ENCODE measurements around the gene CACNA1S.

Gene CACNA1S

DNA sequence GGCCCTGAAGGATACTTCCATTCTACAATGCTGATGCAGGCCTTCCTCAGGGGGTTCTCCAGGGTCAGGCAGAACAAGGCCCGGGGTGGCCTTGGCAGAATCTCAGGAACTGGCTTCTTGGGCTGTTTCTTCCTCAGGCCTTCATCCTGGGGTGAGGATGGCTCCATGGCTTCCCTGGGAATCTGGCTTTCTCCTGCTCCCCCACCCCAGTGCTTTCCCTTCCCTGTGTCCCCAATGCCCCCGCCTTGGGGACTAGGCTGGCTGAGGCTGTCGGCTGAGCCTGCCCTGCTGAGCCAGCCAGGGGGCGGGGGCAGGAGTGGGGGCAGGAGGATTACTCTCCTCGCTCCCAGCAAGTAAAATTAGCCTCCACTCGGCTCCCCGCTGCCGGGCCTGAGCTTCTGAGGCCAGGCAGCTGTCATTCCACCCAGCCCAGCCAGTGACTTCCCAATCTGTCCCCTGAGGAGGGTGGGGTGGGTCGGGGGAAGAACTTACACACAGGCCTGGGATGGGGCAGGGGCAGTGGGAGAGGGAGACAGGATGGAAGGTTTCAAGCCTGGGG is at the start of gene CACNA1S:
TSS of gene CACNA1S (minus strand) at position 254 of the 559 bp plus-strand sequence. CDS start at position 167, 87 bp downstream.
- no peak for DNase-seq (ENCODE audit: low spot score)

DNA sequence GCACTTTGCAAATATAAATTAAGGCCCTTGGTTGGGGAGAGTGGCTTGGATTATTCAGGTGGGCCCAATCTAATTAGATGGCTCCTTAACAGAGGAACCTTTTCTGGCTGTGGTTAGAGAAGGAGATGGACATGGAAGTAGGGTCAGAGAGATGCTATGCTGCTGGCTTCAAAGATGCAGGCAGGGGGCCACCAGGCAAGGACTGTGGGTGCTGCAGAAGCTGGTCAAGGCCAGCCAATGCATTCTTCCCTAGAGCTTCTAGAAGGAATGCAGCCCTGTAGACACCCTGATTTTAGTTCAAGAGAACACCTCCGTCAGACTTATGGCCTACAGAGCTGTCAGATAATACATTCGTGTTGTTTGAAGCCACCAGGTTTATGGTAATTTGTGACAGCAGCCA is 45.7 kb upstream of the CACNA1S start:
- DNase-seq (ENCODE audit: low spot score) = no peak

DNA sequence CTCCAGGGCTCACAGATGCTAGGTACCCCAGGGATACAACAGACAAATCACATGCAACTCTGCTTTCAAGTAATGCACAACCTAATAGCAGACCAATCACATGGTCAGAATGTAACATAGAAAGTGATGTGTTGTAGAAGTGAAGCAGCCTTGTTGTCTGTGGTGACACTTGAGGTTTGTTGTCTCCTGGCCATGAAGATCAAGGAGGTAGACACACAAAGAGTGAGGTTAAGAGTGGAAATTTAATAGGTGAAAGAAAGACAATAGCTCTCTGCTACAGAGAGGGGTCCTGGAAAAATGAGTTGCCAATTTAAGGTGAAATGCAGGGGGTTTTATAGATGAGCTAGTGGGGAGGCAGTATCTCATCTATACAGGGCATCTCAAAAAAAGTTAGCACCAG is 44.6 kb upstream of the CACNA1S start:
- DNase-seq (ENCODE audit: low spot score) = no peak

DNA sequence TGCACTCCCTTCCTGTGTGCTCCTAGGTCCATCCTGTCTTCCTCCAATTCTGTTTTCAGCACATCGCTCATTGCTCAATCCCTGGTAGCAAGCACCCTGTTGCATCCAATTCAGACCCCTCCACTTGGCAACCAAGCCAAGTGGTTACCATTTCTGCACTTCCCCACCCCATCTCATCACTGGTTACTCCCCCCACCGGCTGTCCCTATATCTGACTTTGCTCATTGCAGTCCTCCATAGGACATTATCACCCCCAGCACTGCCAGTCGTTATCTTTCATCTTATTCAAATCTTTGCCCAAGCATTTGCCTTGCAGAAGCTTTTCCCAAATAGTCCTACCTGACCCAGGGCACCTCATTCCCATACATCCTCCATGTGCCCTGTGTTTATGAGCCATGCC is 44.1 kb upstream of the CACNA1S start:
- no peak for DNase-seq (ENCODE audit: low spot score)

DNA sequence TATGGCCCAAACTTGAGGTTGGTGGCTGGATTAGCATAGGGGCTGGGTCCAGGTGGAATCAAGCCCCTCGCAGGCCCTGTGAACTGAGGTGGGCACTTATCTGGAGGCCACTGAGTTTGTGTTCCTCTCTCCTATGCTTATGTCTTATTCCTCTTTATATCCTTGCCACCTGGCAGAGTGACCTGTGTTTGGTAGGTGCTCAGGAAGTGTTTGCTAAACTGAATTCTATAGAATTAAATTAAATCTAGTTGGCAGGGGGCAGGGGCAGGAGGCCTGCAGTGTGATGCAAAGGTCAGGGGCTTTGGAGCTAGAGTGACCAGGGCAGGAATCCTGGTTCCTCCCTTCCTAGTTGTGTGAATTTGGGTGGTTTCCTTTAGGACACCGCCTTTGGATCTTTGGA is 43.1 kb upstream of the CACNA1S start:
- DNase-seq (ENCODE audit: low spot score) = no peak

DNA sequence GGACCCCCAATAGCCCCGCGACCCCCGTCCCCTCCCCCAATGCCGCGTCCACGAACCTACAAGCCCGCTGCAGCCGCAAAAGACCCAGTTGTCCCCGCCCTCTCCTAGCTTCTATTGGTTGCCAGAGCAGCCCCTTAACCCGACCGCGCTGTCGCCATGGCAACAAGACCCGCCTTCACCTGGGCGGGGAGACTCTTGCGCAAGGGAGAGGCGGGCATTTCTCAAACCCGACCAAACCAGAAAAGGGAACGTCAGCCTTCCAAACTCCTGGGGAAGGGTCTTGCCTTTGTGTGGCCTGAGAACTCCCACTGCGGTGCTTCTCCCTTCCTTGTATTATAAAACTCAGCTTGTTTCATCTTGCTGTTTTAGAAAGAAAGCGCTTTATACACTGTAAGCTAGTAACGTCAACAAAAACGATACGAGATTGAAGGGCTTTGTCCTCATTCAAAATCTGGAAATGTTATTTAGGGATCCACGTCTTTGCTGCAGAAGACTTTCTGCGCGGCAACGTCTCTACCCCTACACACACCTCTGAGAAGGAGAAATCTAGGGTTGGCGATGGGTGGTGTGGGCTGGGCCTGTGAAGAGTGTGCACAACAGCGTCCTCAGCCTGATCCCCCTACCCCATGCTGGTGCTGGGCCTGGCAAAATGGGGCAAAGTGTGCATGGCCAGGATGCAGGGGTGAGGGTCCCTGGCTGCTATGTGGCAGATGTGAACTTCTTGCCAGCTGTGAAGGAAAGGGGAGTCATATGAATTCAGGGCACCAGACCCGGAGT is 42.4 kb upstream of the CACNA1S start, which contains the start of gene TMEM9:
TSS of gene TMEM9 (minus strand) at position 86 of the 777 bp plus-strand sequence. CDS start 551 bp downstream, outside the sequence.
- DNase-seq (ENCODE audit: low spot score) = peak; percentile 95

DNA sequence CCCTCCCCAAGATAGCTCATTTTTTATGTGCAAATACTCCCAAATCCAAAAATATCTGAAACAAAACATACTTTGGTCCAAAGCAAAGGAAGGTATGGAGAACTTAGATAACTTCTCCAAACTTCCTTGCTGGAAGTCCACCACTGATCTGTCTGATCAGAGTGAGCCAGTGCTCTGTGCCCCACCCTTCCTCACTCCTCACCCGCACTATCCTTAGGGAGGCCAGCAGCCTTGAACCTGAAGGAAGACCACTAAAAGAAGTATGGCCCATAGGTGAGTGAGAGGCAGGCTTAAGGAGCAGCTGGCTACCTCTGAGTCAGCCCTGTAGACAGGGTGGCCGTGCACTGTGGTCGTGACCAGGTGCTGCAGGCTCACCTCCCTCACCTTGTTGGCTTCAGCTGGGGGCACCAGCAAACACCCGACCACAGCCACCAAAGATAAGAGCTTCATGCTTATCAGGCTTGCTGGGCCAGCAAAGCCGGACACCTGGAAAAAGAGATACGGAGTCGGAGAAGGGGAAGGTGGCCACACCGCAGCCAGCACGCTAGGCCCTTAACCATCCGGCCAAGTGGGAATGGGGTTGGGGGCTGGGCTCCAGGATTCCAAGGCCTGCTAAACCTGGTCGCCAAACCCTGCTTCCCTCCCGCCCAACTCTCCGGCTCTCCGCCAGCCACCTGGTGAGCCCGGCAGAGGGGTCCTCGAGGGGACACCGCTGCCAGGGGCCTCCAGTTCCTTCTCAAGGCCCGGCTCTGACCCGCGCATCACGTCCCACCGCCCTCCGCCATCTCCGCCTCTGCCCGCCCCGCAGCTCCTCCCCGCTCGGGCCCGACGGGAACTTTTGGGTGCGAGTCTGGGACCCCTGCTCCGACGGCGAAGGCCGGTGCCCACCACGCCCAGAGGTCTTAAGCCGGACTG is 41.5 kb upstream of the CACNA1S start:
- DNase-seq (ENCODE audit: low spot score) = no peak

DNA sequence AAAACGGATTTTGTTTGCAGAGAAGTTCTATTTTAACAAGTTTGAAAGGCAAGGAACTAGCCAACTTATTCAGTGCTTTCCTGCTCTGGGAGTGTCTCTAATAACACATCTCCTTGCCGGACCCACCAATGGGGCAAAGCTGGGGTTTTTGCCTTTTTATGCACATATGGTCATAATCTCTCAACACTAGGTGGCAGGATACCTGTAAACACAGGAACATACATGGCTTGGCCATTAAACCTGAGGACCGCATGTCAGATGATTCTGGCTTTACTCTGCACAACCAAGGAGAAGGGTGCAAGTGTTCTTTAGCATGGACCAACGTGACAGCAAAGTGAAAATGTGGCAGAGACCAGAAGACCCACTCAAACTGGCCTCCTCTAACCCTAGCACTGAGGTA is 37.2 kb upstream of the CACNA1S start:
- DNase-seq (ENCODE audit: low spot score) = peak; percentile 57

DNA sequence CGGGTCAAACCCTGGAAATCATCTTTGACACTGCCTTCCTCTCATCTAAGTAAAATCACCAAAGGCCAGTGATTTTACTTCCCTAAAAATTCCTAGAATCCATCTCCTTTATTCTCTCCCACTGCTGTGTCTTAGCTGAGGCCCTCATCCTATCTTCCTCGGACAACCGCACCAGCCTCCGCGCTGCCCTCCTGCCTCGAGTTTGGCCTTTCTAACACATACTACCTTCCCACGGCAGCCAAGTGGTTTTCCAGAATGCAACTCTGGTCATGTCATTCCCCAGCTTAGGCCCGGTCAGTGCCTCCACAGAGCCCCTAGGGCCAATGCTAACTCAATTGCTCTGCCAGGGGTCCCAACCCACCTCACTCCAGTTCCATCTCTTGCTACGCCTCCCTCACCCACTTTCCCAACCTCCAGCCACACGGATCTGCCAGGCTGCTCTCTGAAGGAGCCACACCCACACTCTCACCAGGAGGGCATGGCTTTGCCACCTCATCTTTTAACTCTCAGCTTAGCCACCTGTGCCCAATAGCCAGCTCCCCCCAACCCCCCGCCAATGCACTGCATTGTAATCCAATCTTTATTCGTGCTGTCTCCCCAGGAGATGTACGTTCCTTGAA is 35.3 kb upstream of the CACNA1S start:
- DNase-seq (ENCODE audit: low spot score) = no peak

DNA sequence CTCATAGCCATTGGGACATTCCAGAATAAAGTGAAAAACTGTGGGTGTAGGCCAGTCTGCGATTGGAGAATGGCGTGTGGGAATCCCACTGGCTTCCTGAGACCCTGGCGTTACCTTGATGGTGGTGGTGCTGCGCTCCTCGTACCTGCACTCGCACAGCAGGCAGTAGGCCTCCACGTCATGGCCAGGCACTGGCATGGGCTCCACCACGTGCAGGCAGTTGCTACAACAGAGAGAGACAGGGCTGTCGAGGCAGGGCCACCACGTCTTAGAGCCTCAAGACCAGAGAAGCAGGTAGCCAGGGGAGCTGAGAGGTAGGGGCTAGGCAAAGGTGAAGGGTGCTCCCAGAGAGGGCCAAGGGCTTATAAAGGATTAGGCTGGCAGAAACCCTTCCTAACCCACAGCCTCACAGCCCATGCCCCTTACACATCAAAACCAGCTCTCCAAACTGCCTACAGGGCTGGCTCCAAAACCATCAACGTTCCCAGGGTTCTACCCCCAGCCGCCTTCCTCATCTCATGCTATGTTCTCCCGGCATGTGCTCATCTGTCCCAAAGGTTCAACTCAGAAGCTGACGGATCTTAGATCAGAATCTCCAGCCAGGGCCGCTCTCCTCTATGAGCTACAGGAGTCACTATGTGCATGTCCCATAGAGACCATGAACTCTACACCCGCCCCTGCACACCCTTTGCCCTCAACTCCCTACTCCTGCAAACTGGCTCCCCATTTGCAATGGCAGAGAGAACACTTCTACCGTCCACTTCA is 34.6 kb upstream of the CACNA1S start:
- no peak for DNase-seq (ENCODE audit: low spot score)

DNA sequence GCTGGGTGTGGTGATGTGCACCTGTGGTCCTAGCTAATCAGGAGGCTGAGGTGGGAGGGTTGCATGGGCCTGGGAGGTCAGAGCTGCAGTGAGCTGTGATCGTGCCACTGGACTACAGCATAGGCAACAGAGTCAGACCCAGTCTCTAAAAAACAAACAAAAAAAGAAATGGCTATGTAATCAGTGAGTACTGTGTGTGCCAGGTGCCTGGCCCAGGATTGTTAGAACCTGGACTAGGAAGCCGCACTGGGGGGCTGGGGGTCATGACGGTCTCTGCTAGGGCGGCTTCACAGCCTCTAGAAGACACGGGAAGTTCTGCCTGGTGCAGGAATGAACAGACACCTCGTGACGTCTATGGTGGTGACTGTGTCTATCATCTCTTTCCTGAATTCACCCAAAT is 33.6 kb upstream of the CACNA1S start:
- DNase-seq (ENCODE audit: low spot score) = no peak

DNA sequence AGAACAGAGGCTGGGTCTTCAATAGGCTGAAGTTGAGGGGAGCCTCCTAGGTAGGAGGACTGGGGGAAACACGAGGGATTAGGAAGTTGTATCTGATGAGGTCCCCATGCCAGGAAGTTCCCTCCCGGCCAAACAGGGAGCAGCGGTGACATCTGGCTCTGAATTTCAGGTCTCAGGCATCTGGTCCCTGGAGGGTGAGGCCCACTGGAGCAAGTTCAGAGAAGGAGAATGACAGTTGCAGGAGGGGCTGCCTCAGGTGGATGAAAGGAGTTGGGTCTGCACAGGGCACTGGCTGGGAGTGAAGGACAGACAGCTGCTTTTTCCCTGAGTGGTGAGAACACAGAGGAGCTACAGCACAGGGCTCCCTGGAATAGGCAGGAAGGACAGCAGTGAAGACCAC is 32.9 kb upstream of the CACNA1S start:
- DNase-seq (ENCODE audit: low spot score) = no peak

DNA sequence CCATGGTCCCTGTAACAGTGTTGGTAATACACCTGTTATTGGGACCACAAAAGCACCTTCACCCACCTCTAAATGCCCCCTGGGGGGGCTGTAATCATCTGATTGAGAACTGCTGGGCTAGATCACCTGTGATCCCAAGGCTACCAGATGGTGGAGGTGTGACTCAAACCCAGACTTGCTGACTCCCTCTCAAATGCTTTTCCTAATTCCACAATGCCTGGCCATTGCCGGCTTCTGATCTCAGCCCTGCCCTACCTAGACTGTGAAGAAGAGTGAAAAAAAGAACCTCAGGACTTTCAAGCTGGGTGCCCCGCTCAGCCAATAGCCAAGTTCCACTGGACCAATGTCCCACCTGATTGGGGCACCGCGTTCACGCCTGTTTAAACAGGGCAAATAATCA is 32.5 kb upstream of the CACNA1S start:
- no peak for DNase-seq (ENCODE audit: low spot score)

DNA sequence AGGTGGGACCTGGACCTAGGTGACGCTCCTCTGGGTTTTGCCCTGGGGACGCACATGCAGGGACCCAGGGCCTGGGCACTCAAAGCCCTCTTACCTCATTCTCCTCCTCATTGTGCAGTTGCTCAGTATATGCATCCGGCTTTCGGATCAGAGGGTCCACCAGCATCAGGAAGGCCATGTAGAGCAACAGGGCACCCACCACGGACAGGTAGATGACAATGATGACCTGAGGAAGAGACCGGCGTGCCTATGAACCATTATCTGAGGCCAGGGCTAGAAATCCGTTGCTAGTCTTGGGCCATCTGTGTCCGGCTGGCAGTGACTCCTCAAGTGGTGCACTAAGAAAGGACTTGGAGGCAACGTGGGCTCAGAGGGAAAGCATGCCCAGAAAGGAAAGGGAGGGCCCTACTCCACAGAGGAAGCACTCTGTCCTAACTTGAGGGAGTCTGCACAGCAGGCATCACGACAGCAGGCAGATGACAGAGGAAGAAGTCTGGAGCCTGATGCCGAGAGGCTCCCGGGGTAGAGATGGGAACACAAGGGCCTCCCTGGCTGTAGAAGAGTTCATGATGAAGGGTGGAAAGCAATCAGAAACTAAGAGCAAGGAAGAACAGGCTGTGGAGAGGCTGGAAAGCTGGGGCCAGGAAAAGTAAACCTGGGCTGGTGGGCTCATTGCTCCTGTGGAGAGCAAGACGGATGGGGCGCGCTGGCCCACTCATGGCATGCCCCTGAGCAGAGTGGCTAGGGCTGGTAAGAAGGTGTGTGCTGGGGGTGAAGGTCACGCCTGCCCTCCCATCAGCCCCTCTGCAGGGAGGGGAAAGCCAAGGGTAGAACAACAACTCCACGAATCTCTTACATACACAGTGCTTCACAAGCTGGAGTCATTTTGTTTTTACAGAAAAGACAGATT is 31.8 kb upstream of the CACNA1S start:
- DNase-seq (ENCODE audit: low spot score) = no peak

DNA sequence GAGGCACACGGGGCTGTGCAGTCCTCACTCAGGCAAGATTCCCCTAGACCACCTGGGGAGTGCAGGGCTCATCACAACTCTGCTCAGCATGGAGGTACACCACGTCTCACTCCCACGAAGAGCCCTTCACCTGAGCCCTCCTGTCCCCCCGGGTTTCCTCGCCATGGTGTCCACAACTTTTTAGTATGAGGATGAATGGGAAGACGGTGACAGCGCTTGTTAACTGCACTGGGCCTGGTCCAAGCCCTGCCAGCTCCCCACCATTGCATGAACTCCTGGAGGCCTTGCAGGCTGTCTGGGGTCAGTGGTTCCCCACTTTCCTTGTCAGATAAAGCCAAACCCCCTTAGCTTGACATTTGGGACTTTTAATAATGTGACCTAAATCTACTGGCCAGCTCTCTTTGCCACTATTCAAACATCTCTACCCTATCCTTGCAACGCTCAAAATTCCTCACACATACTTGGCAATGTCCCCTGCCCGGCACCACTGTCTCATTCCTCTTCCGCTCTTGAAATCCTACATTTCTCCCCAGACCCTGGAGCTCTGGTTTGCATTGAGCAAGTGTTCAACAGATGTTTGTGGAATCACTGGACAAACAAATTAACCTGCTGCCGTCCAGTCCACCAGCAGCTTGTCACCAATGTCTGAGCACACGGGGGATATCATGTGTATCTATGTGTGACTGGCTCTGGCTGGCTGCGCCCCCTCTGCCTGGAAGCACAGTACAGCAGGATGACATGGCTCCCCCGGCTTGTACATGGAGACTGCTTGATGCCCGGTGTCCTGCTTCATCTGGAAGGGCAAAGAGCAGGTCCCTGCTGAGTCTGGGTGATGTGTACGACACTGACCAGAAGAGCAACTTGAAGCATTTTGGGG is 30.9 kb upstream of the CACNA1S start:
- no peak for DNase-seq (ENCODE audit: low spot score)

DNA sequence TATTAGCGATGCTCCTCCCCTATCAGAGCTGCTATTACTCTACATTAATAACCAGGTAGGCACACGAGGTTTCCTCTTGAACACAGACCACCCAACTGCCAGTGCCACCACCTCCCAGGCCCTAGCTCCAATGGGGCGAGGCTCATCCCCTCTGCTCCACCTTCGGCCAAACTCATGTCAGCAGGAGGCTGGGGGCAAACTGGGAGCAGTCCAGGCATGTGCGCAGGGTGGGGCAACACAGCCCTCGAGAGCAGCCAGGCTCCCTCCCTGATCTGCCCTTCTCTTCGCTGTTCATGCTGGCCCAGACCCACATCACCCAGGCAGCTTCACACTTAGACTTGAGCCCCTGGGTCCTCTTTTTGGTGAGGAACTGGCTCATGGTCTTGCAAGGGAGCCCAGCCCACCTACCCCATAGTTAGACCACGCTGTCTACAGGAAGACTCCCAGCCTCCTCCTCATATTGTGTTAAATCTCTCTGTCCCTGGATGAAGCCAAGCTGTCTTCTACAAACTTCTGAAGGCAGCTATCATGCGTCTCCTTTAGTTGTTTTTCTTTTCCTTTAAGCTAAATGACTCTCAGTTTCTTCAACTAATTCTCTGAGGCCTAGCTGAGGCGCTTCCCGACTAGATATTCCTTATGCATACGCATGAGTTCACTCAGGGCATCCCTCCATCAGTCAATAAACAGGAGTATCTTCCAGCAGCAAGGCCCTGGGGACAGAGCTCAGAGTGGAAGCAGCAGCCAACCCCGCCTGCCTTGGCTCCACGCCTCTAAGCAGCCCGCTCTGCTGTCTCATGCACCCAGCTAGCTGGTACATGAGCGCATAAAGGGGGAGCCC is 30.0 kb upstream of the CACNA1S start:
- no peak for DNase-seq (ENCODE audit: low spot score)

DNA sequence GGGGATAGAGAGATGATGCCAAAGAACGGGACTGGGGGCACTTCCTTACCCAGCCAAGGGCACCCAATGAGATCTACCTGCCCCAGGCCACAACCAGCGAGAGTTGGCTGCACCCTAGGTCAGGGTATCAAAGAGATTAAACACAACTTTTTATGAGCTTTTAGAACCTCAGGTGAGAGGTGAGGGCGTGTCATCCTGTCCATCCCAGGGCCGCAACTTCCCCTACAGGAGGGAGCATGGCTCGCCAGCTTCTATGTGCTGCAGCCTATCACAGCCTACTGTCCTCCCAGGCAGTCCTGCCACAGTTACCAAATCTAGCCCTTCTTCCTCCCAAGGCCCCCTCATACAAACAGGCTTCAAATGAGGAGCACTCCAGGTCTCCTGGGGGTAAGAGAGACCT is 29.2 kb upstream of the CACNA1S start:
- no peak for DNase-seq (ENCODE audit: low spot score)

DNA sequence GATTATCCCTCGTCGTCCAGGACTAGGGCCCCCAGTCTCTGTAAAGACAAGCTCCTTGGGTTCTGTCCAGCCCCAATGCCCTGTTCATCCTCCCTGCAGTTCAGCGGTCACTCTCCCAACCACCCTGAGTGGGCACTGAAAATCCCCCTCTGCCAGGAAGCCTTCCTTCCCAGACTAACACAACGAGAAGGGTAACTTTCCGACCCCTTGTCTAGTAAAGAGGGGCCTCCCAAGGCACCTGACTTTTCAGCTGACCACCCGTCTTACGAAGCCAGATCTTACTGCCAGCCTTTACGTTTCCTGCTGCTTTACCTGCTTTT is 28.7 kb upstream of the CACNA1S start:
- no peak for DNase-seq (ENCODE audit: low spot score)
